Hepatocyte (in vitro differentiated cells): ENCODE results near the gene GEN1.

Experiments used
- EZH2 ChIP-seq: fragments of 200-600 bp; sonication (generic); IDR thresholded peaks from 2 replicates; pipeline ENCODE4 v1.6.1; 2016; ENCODE audit warnings: antibody characterized with exemption, mild to moderate bottlenecking, borderline replicate concordance
- EZH2phosphoT487 ChIP-seq: fragments of 200-600 bp; sonication (generic); IDR thresholded peaks from one replicate; pipeline ENCODE4 v1.6.1; 2018; ENCODE audit warnings: antibody characterized with exemption, mild to moderate bottlenecking, low read depth, moderate library complexity; ENCODE audit not compliant: unreplicated experiment, severe bottlenecking
- TF ChIP-seq, protein P1 (sequence below): fragments of 200-600 bp; sonication (generic); IDR thresholded peaks from 2 replicates; pipeline ENCODE4 v1.5.1; 2016; ENCODE audit warnings: antibody characterized with exemption, mild to moderate bottlenecking; ENCODE audit not compliant: poor library complexity

- TF ChIP-seq, protein P1, sequence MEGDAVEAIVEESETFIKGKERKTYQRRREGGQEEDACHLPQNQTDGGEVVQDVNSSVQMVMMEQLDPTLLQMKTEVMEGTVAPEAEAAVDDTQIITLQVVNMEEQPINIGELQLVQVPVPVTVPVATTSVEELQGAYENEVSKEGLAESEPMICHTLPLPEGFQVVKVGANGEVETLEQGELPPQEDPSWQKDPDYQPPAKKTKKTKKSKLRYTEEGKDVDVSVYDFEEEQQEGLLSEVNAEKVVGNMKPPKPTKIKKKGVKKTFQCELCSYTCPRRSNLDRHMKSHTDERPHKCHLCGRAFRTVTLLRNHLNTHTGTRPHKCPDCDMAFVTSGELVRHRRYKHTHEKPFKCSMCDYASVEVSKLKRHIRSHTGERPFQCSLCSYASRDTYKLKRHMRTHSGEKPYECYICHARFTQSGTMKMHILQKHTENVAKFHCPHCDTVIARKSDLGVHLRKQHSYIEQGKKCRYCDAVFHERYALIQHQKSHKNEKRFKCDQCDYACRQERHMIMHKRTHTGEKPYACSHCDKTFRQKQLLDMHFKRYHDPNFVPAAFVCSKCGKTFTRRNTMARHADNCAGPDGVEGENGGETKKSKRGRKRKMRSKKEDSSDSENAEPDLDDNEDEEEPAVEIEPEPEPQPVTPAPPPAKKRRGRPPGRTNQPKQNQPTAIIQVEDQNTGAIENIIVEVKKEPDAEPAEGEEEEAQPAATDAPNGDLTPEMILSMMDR: no peak
- TF ChIP-seq EZH2 (no peak), EZH2phosphoT487 (no peak)
Measured at GRCh38 chr2:17759805-17760204, 5.9 kb downstream of the GEN1 start.
